Measurements from ENCODE around the gene CEP97. TPM values are rescaled to one million over a fixed set of nuclear protein-coding genes. Genes with fewer than 3 reads are reported as not detected.

Gene CEP97, protein sequence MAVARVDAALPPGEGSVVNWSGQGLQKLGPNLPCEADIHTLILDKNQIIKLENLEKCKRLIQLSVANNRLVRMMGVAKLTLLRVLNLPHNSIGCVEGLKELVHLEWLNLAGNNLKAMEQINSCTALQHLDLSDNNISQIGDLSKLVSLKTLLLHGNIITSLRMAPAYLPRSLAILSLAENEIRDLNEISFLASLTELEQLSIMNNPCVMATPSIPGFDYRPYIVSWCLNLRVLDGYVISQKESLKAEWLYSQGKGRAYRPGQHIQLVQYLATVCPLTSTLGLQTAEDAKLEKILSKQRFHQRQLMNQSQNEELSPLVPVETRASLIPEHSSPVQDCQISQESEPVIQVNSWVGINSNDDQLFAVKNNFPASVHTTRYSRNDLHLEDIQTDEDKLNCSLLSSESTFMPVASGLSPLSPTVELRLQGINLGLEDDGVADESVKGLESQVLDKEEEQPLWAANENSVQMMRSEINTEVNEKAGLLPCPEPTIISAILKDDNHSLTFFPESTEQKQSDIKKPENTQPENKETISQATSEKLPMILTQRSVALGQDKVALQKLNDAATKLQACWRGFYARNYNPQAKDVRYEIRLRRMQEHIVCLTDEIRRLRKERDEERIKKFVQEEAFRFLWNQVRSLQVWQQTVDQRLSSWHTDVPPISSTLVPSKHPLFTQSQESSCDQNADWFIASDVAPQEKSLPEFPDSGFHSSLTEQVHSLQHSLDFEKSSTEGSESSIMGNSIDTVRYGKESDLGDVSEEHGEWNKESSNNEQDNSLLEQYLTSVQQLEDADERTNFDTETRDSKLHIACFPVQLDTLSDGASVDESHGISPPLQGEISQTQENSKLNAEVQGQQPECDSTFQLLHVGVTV
- total RNA-seq: 14.9 and 19.1 TPM in 2 replicates

GRCh38 chr3:101724329-101725193 is at the start of gene CEP97:
Gene CEP97, plus strand, starts transcription at chr3:101724614. Its CDS starts 63 bp downstream, at chr3:101724677.

GRCh38 chr3:101676765-101677435 is 47.5 kb upstream of the CEP97 start, which contains the start of gene ZBTB11:
Gene ZBTB11, minus strand, starts transcription at chr3:101677132. Its CDS starts 218 bp downstream, at chr3:101676914.

GRCh38 chr3:101779047-101779821 is 54.8 kb downstream of the CEP97 start, which contains the start of gene NXPE3:
Gene NXPE3, plus strand, starts transcription at chr3:101779211. Its CDS starts 6,386 bp downstream, at chr3:101785597.

Other genes with a start within 250 kb of the CEP97 start
- gene SENP7, start 211.4 kb upstream of the CEP97 start, total RNA-seq: 10.9 TPM in 2 replicates
- gene TRMT10C, start 162.7 kb upstream of the CEP97 start, total RNA-seq: 39.3 and 41.7 TPM in 2 replicates
- 140 and 163 TPM in 2 replicates for gene PCNP, start 150.4 kb upstream of the CEP97 start, total RNA-seq
- gene ZBTB11, start 47.5 kb upstream of the CEP97 start, total RNA-seq: 43.2 and 44.4 TPM in 2 replicates
- gene RPL24, start 37.9 kb upstream of the CEP97 start, total RNA-seq: 962 and 2,625 TPM in 2 replicates
- 8.2 and 11.3 TPM in 2 replicates for gene NXPE3, start 54.6 kb downstream of the CEP97 start, total RNA-seq
- gene NFKBIZ, start 124.9 kb downstream of the CEP97 start, total RNA-seq: 36.7 and 53.7 TPM in 2 replicates

All from nasal cavity respiratory epithelium epithelial cell of viscerocranial mucosa (primary cell).